IPS DF 6.9 (cell line): ENCODE measurements around the gene OR56A3.

Experiments
- DNase-seq: peaks from one replicate; pipeline ENCODE4 v3.0.0-alpha.2; 2013; ENCODE audit warnings: low read depth, low spot score
- H3K27ac ChIP-seq: one replicate; pipeline ENCODE4 v1.5.1; 2013; ENCODE audit warnings: low read length, control low read depth
- H3K27me3 ChIP-seq: 2 replicates; pipeline ENCODE4 v1.6.1; 2013; ENCODE audit warnings: mild to moderate bottlenecking, low read length; ENCODE audit not compliant: control insufficient read depth, insufficient read depth
- H3K36me3 ChIP-seq: 2 replicates; pipeline ENCODE4 v1.6.1; 2013; ENCODE audit warnings: low read length; ENCODE audit not compliant: control insufficient read depth, insufficient read depth
- H3K4me1 ChIP-seq: 2 replicates; pipeline ENCODE4 v1.6.1; 2013; ENCODE audit warnings: low read length; ENCODE audit not compliant: control insufficient read depth, insufficient read depth
- H3K4me3 ChIP-seq: 2 replicates; pipeline ENCODE4 v1.5.1; 2013; ENCODE audit warnings: mild to moderate bottlenecking, low read length
- H3K9me3 ChIP-seq: 2 replicates; pipeline ENCODE4 v1.6.1; 2013; ENCODE audit warnings: low read length, inconsistent platforms; ENCODE audit not compliant: control insufficient read depth, insufficient read depth
- WGBS: extraction: QIAGEN DNeasy Blood & Tissue Kit; methylation state at CpG from one replicate; pipeline ENCODE4 v1.1.7; 2013; ENCODE audit warnings: mixed read lengths, missing lambda C conversion rate; ENCODE audit not compliant: insufficient read length, insufficient coverage; 5-methylcytosine and 5-hydroxymethylcytosine counted together

Gene OR56A3, protein sequence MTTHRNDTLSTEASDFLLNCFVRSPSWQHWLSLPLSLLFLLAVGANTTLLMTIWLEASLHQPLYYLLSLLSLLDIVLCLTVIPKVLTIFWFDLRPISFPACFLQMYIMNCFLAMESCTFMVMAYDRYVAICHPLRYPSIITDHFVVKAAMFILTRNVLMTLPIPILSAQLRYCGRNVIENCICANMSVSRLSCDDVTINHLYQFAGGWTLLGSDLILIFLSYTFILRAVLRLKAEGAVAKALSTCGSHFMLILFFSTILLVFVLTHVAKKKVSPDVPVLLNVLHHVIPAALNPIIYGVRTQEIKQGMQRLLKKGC

GRCh38 chr11:5941951-5942350 lies at the start of gene OR56A3:
TSS of gene OR56A3 (plus strand) at chr11:5942251. CDS start at chr11:5947347, 5,096 bp downstream.
- DNase-seq = no peak
- H3K27ac ChIP-seq = no peak within 1 kb of the TSS
- H3K4me1 ChIP-seq = no peaks in the 10 kb centered on the region
- no CpG with 5 or more reads among the region's 3 CpGs for WGBS
- H3K27me3 ChIP-seq = no peaks in the 10 kb centered on the region
- no peak within 1 kb of the TSS for H3K4me3 ChIP-seq
- H3K36me3 ChIP-seq = no peaks in the 10 kb centered on the region
- H3K9me3 ChIP-seq = no peaks in the 10 kb centered on the region

DNA sequence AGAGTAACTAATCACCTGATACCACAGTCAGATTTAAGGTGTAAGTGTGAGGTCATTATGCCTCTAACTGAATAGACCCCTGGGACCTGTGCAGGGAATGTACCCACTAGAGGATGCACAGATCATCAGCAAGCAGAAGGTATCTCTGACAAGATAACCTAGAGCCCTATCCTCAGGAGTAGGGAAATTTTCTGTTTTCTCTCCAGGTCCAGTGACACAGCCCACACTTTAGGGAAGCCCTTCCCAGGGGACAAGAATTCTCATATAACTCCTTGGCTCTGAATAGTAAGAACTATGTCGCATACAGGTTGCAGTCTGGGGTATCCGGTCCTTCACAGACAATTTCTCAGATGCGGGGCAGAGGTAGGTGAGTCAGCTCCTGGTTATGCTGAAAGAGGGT lies 49.1 kb upstream of the OR56A3 start, which contains the start of gene OR52E5:
OR52E5 (plus strand) TSS at position 301 of the 400 bp plus-strand sequence. CDS start 7,569 bp downstream, outside the sequence.
- no peaks in the 10 kb centered on the region for H3K4me1 ChIP-seq
- H3K4me3 ChIP-seq = no peak within 1 kb of the TSS
- H3K27ac ChIP-seq = no peak within 1 kb of the TSS
- H3K36me3 ChIP-seq = no peaks in the 10 kb centered on the region
- no peaks in the 10 kb centered on the region for H3K27me3 ChIP-seq
- no peak for DNase-seq
- no CpG with 5 or more reads among the region's 3 CpGs for WGBS
- no peaks in the 10 kb centered on the region for H3K9me3 ChIP-seq

DNA sequence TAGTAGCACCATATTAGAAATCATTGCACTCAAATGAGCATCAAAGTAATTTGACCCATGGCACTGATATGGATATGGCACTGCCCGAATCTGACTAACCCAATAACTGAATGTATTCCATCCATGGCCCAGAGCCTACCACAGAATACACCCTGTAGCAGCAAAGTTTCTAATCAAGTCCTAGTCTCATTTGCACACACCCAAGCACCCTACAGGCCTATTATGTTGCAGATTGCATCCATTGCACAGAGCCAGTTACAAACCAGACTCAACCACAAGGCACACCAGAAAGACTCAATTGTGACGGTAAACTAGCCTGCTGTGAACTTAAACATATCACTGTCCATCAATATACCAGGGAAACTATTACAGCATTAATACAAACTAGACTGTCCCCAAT lies 42.5 kb upstream of the OR56A3 start:
- Histone ChIP-seq H3K4me1 (no peaks in the 10 kb centered on the region), H3K36me3 (no peaks in the 10 kb centered on the region), H3K9me3 (no peaks in the 10 kb centered on the region), H3K27me3 (no peaks in the 10 kb centered on the region), H3K27ac (no peak overlapping the region), H3K4me3 (no peak overlapping the region)
- no peak for DNase-seq
- WGBS = no CpG with 5 or more reads among the region's 2 CpGs

DNA sequence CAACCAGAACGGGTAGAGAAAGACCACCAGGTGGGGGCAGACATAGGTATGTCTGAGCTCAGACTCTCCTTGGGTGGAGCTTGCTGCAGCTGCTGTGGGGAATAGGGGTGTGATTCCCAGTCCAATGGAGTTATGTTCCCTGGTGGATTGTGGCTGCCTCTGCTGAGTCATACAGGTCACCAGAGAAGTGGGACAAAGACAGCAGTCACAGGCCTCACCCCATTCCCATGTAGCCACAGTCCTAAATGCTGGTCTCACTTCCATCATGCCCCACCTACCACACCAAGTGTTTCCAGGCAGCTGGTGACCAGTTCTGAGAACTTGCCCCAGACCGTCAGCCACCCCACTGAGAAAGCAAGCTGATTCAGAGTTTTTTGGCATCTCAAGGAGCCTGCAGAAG lies 31.5 kb upstream of the OR56A3 start:
- Histone ChIP-seq H3K36me3 (no peaks in the 10 kb centered on the region), H3K9me3 (no peaks in the 10 kb centered on the region), H3K27me3 (no peaks in the 10 kb centered on the region), H3K27ac (no peak overlapping the region), H3K4me3 (no peak overlapping the region), H3K4me1 (no peaks in the 10 kb centered on the region)
- WGBS = no CpG with 5 or more reads among the region's 2 CpGs
- no peak for DNase-seq

GRCh38 chr11:5922749-5923426 lies 19.2 kb upstream of the OR56A3 start:
- Histone ChIP-seq H3K27ac (no peak overlapping the region), H3K4me1 (no peaks in the 10 kb centered on the region), H3K36me3 (no peaks in the 10 kb centered on the region), H3K27me3 (no peaks in the 10 kb centered on the region), H3K9me3 (no peaks in the 10 kb centered on the region), H3K4me3 (no peak overlapping the region)
- no CpG with 5 or more reads among the region's 2 CpGs for WGBS
- DNase-seq = no peak

GRCh38 chr11:5923427-5923776 lies 18.6 kb upstream of the OR56A3 start:
- no peaks in the 10 kb centered on the region for H3K9me3 ChIP-seq

GRCh38 chr11:5923794-5924193 lies 18.3 kb upstream of the OR56A3 start:
- Histone ChIP-seq H3K4me1 (no peaks in the 10 kb centered on the region), H3K36me3 (no peaks in the 10 kb centered on the region), H3K27ac (no peak overlapping the region), H3K27me3 (no peaks in the 10 kb centered on the region), H3K4me3 (no peak overlapping the region), H3K9me3 (no peaks in the 10 kb centered on the region)
- DNase-seq = no peak

More at GRCh38 chr11:5923427-5923776, 18.6 kb upstream of the OR56A3 start:
- Histone ChIP-seq H3K4me1 (no peaks in the 10 kb centered on the region), H3K36me3 (no peaks in the 10 kb centered on the region), H3K27me3 (no peaks in the 10 kb centered on the region), H3K27ac (no peak overlapping the region), H3K4me3 (no peak overlapping the region)
- DNase-seq = no peak

DNA sequence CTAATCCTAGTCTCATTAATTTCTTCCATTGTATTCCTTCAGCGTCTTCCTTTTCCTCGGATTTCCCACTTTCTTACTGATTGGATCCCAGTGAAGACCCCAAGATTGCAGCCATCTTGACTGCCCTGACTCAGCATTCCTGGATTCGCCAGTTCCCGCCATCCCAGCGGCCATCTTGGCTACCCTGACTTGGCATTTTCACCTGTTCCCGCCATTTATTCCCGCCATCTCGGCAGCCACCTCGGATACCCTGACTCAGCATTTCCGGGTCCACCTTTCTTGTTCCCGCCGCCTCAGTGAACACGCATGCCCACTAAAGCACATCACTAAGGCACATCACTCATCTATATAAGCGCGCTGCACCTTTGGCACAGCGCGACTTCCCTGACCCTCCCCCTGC lies 13.8 kb upstream of the OR56A3 start:
- Histone ChIP-seq H3K27me3 (no peaks in the 10 kb centered on the region), H3K27ac (no peak overlapping the region), H3K36me3 (no peaks in the 10 kb centered on the region), H3K4me3 (no peak overlapping the region), H3K4me1 (no peaks in the 10 kb centered on the region), H3K9me3 (no peaks in the 10 kb centered on the region)
- DNase-seq = no peak
- no CpG with 5 or more reads among the region's 17 CpGs for WGBS

DNA sequence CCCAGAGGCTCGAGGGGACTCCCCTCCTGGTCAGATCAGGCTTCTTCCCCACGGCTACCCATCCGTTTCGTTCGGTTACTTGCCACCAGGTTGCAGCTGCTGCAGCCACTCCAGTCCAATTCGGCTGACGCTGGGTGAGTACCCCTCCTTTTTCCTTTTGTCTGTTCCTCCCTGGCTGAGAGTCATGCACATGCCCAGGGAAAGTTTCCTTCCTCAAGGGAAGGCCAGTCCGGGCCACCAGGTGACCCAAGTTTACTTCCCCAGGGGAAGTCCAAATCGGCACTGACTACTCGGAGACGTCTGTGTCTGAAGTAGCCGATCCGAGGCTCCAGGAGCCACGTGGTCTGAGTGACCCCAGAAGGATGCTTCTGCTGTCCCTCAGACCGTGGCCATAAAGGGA lies 13.2 kb upstream of the OR56A3 start:
- H3K9me3 ChIP-seq = no peaks in the 10 kb centered on the region
- WGBS = no CpG with 5 or more reads among the region's 15 CpGs
- no peaks in the 10 kb centered on the region for H3K36me3 ChIP-seq
- H3K27me3 ChIP-seq = no peaks in the 10 kb centered on the region
- no peaks in the 10 kb centered on the region for H3K4me1 ChIP-seq
- H3K4me3 ChIP-seq = no peak overlapping the region
- H3K27ac ChIP-seq = no peak overlapping the region
- DNase-seq = no peak

DNA sequence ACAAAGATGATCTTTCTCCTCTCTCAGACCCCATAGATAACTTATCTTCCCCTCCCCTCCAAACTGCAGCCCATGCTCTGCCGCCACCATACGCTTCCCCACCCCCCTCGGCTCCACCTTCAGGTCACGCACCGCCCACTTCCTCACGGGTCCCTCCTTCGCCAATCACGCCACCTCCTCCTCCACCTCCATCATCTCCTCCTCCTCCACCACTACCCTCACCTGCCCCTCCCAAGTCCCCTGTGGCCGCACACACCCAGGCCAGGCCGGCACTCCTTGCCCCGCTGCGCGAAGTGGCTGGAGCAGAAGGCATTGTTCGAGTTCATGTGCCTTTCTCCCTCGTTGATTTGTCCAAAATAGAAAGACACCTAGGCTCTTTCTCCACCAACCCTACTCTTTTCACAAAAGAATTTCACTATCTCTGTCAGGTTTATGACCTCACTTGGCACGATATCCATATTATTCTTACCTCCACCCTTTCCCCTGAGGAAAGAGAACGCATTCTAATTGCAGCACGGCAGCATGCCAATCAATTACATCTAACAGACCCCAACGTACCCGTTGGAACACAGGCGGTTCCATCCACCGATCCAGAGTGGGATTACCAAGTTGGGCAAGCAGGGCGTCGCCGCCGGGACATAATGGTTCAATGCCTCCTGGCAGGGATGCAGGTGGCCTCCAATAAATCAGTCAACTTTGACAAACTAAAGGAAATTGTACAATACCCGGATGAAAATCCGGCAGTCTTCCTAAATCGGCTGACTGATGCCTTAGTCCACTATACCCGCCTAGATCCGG lies 12.3 kb upstream of the OR56A3 start:
- H3K27me3 ChIP-seq = no peaks in the 10 kb centered on the region
- no peaks in the 10 kb centered on the region for H3K4me1 ChIP-seq
- WGBS = no CpG with 5 or more reads among the region's 31 CpGs
- H3K36me3 ChIP-seq = no peaks in the 10 kb centered on the region
- H3K4me3 ChIP-seq = no peak overlapping the region
- no peak overlapping the region for H3K27ac ChIP-seq
- no peak for DNase-seq
- H3K9me3 ChIP-seq = no peaks in the 10 kb centered on the region
